CD4-positive, alpha-beta T cell (primary cell): ENCODE measurements around the gene EMILIN3. TPM values are rescaled to one million over a fixed set of nuclear protein-coding genes. Genes with fewer than 3 reads are reported as not detected.
A peak's percentile ranks its signal among the peaks of the same experiment; 100 is the strongest.

Experiments
- ATAC-seq: fragments of 200-7000 bp; cut with Tn5 transposase; one replicate; pipeline ENCODE4 v1.10.0; 2022; ENCODE audit warnings: mild to moderate bottlenecking; ENCODE audit not compliant: poor library complexity
- CTCF ChIA-PET: fragments of 350-600 bp; sonication (Branson Sonifier 250); formaldehyde crosslinking; loops from one replicate; lab custom pipeline; 2021; ENCODE audit warnings: antibody characterized with exemption, inconsistent platforms; lab: Charles Lee
- POLR2A ChIA-PET: fragments of 350-600 bp; sonication (Branson Sonifier 250); formaldehyde crosslinking; loops from one replicate; lab custom pipeline; 2021; ENCODE audit warnings: antibody characterized with exemption, inconsistent platforms; lab: Charles Lee
- DNase-seq, 14 experiments: peaks; one replicate each; pipeline ENCODE4 v3.0.0-alpha.2; 2013 to 2020; ENCODE audit warnings: mixed read lengths in 2 of 14
- H3K27ac ChIP-seq, 2 donors: one replicate each; pipeline versions ENCODE4 v1.5.1 to v1.7.0; 2013; ENCODE audit warnings: low read length in 2 of 2, low read depth in 1 of 2, mild to moderate bottlenecking in 1 of 2
- H3K27me3 ChIP-seq, 2 experiments: 1 replicate in 1 of 2; 2 replicates in 1 of 2; pipeline versions ENCODE4 v1.6.1 to v1.7.0; 2013; ENCODE audit warnings: low read length in 2 of 2, control low read depth in 1 of 2, mild to moderate bottlenecking in 1 of 2, moderate library complexity in 1 of 2; ENCODE audit not compliant: insufficient read depth in 2 of 2, control insufficient read depth in 1 of 2
- H3K36me3 ChIP-seq: one replicate; pipeline ENCODE4 v1.6.1; 2013; ENCODE audit warnings: low read length, control low read depth; ENCODE audit not compliant: insufficient read depth
- H3K4me1 ChIP-seq: one replicate; pipeline ENCODE4 v1.6.1; 2013; ENCODE audit warnings: low read length, control low read depth; ENCODE audit not compliant: insufficient read depth
- H3K4me3 ChIP-seq: one replicate; pipeline ENCODE4 v1.5.1; 2013; ENCODE audit warnings: mild to moderate bottlenecking, low read length, moderate library complexity
- H3K9me3 ChIP-seq, 2 experiments: 1 replicate in 1 of 2; 2 replicates in 1 of 2; pipeline versions ENCODE4 v1.6.1 to v1.7.0; 2013; ENCODE audit warnings: low read length in 2 of 2, mild to moderate bottlenecking in 2 of 2, control low read depth in 1 of 2, moderate library complexity in 1 of 2; ENCODE audit not compliant: control insufficient read depth in 1 of 2, insufficient read depth in 1 of 2
- H3K27ac Mint-ChIP-seq: one replicate; pipeline ENCODE4 v1.8.0; 2020; ENCODE audit warnings: mixed read lengths
- H3K27me3 Mint-ChIP-seq: one replicate; pipeline ENCODE4 v1.8.0; 2021; ENCODE audit warnings: mixed read lengths
- H3K36me3 Mint-ChIP-seq: one replicate; pipeline ENCODE4 v1.8.0; 2021; ENCODE audit warnings: low read depth, mixed read lengths
- H3K4me1 Mint-ChIP-seq: one replicate; pipeline ENCODE4 v1.8.0; 2021; ENCODE audit warnings: low read depth, mixed read lengths
- H3K4me3 Mint-ChIP-seq: one replicate; pipeline ENCODE4 v1.8.0; 2020; ENCODE audit warnings: mild to moderate bottlenecking, mixed read lengths
- H3K9me3 Mint-ChIP-seq: one replicate; pipeline ENCODE4 v1.8.0; 2020; ENCODE audit warnings: mixed read lengths
- CTCF ChIP-seq: fragments of 200-600 bp; IDR thresholded peaks from one replicate; pipeline ENCODE4 v1.8.0; 2022; ENCODE audit warnings: antibody characterized with exemption, mild to moderate bottlenecking
- intact Hi-C, 2 experiments: fragments of 100-400 bp; cut with DNase I in 1 of 2; cut with micrococcal nuclease in 1 of 2; formaldehyde crosslinking; loops; one replicate each; pipeline versions ENCODE4 v1.15.1 to v1.9.0; 2023 to 2025; cut with DNase I, micrococcal nuclease
- polyA plus RNA-seq, 2 donors: library from polyadenylated mRNA; unstranded; fragments of 120-200 nt; gene quantifications; one replicate each; pipeline ENCODE4 v1.2.1, GENCODE V29; 2013
- total RNA-seq, 174 experiments: library from RNA in 2 of 174; stranded (reverse) in 2 of 174; gene quantifications; one replicate each; pipeline ENCODE4 v1.2.3 and lab custom pipeline; 2021 to 2026

EMILIN3 gene
- total RNA-seq (under 1 TPM; 0.11 to 0.22 TPM), total RNA-seq (lab: John Stamatoyannopoulos, UW) (0 to 0.20 (median 0) reads per million in 172 experiments)
- not detected for polyA plus RNA-seq (2013, experiment 1 of 2)
- 0.98 TPM for polyA plus RNA-seq (2013, experiment 2 of 2)

- H3K27me3 ChIP-seq, result peaks cover 20 to 44% of the 10 kb centered on the region in 2 experiments
- H3K9me3 ChIP-seq, result peaks cover 6 to 12% of the 10 kb centered on the region in 2 experiments
- Mint-ChIP-seq H3K9me3 (peaks cover 5% of the 10 kb centered on the region), H3K27ac (no peak within 1 kb of the TSS), H3K4me1 (peaks cover 8% of the 10 kb centered on the region), H3K4me3 (peak within 1 kb of the TSS; percentile 89), H3K36me3 (no peaks in the 10 kb centered on the region), H3K27me3 (peaks cover 44% of the 10 kb centered on the region)
- H3K4me3 ChIP-seq, result no peak within 1 kb of the TSS
- TF ChIP-seq CTCF, result no peak
- DNase-seq (no peak), ATAC-seq (no peak)
- ChIA-PET POLR2A (no interaction called here), CTCF (no interaction called here)
- H3K36me3 ChIP-seq, result no peaks in the 10 kb centered on the region
- no peaks in the 10 kb centered on the region for H3K4me1 ChIP-seq
- intact Hi-C loops, result no loop called here
- no peak within 1 kb of the TSS for H3K27ac ChIP-seq
These were observed at the start of gene EMILIN3 for GRCh38 chr20:41366546-41367392. Gene EMILIN3, minus strand, starts transcription at chr20:41366818. Its CDS starts 184 bp downstream, at chr20:41366634.

- no peaks in the 10 kb centered on the region for H3K9me3 ChIP-seq
- no peak overlapping the region for H3K4me3 ChIP-seq
- H3K4me1 Mint-ChIP-seq, result peaks cover 34% of the 10 kb centered on the region
- ChIA-PET CTCF (no interaction called here), POLR2A (interaction anchor here (2.2 kb wide), 1 partner anchor 13 kb away, joined by 12 read pairs; no protein-coding TSS in a partner anchor)
- no peak overlapping the region for H3K27ac Mint-ChIP-seq
- H3K36me3 ChIP-seq, result peaks cover 95% of the 10 kb centered on the region
- no peaks in the 10 kb centered on the region for H3K27me3 ChIP-seq
- no peaks in the 10 kb centered on the region for H3K9me3 Mint-ChIP-seq
- TF ChIP-seq CTCF, result no peak
- H3K4me3 Mint-ChIP-seq, result no peak overlapping the region
- no peaks in the 10 kb centered on the region for H3K4me1 ChIP-seq
- ATAC-seq (no peak), DNase-seq (no peak)
- peaks cover 96% of the 10 kb centered on the region for H3K36me3 Mint-ChIP-seq
- no peaks in the 10 kb centered on the region for H3K27me3 Mint-ChIP-seq
- intact Hi-C loops, result no loop called here
- H3K27ac ChIP-seq, result no peak overlapping the region
These were observed 48.6 kb upstream of the EMILIN3 start for GRCh38 chr20:41415191-41415590.

GRCh38 chr20:41413169-41413568, 46.6 kb upstream of the EMILIN3 start:
- intact Hi-C loops, result loop anchor here in 1 of 2 experiments (5.0 kb wide), 1 partner anchor 71 kb away; the partner anchor contains the start of gene LPIN3
- Mint-ChIP-seq H3K36me3 (peaks cover 100% of the 10 kb centered on the region), H3K27me3 (no peaks in the 10 kb centered on the region), H3K9me3 (no peaks in the 10 kb centered on the region), H3K27ac (no peak overlapping the region), H3K4me3 (no peak overlapping the region), H3K4me1 (peaks cover 50% of the 10 kb centered on the region)
- no peak overlapping the region for H3K27ac ChIP-seq
- H3K27me3 ChIP-seq, result no peaks in the 10 kb centered on the region
- ChIA-PET CTCF (no interaction called here), POLR2A (no interaction called here)
- peaks cover 93% of the 10 kb centered on the region for H3K36me3 ChIP-seq
- peaks cover 13% of the 10 kb centered on the region for H3K4me1 ChIP-seq
- DNase-seq (no peak), ATAC-seq (no peak)
- no peak overlapping the region for H3K4me3 ChIP-seq
- TF ChIP-seq CTCF, result no peak
- H3K9me3 ChIP-seq, result no peaks in the 10 kb centered on the region
